Upper lobe of left lung (tissue), 4 donors: ENCODE measurements around the gene DNAH10.

Experiments
- CTCF ChIP-seq, 6 experiments: fragments of 450-650 bp in 4 of 6; fragments of 200-600 bp in 2 of 6; sonication (generic) in 2 of 6; IDR thresholded peaks; one replicate each; pipeline ENCODE4 v1.5.1; 2016 to 2019; ENCODE audit warnings: antibody characterized with exemption in 6 of 6
- EP300 ChIP-seq, 4 donors: sonication (generic); formaldehyde crosslinking; IDR thresholded peaks; one replicate each; pipeline ENCODE4 v1.5.1; 2017; ENCODE audit warnings: antibody characterized with exemption in 4 of 4, control low read depth in 2 of 4
- POLR2A ChIP-seq, 4 donors: fragments of 450-650 bp; IDR thresholded peaks; one replicate each; pipeline ENCODE4 v1.5.1; 2016 to 2017; ENCODE audit warnings: antibody characterized with exemption in 4 of 4, mild to moderate bottlenecking in 2 of 4
- POLR2AphosphoS5 ChIP-seq, 2 donors: sonication (generic); formaldehyde crosslinking; IDR thresholded peaks; one replicate each; pipeline ENCODE4 v1.5.1; 2017; ENCODE audit warnings: antibody characterized with exemption in 2 of 2

- TF ChIP-seq EP300 (IDR thresholded peaks at IDR 0.05) (no peak), POLR2A (IDR thresholded peaks at IDR 0.05) (no peak), CTCF (IDR thresholded peaks at IDR 0.05) (no peak), POLR2AphosphoS5 (IDR thresholded peaks at IDR 0.05) (no peak)
Measured at GRCh38 chr12:123914726-123915333, 152.7 kb downstream of the DNAH10 start.
